ENCODE data around the gene SLC10A3.

The SLC10A3 gene

GRCh38 chrX:154490414-154491083 is at the start of gene SLC10A3:
TSS of gene SLC10A3 (minus strand) at chrX:154490629. CDS start at chrX:154488940, 1,689 bp downstream.
- peak; percentile 94 for DNase-seq

- no peak for DNase-seq
These were observed 48.6 kb upstream of the SLC10A3 start for GRCh38 chrX:154539077-154539476.

GRCh38 chrX:154535892-154536291 is 45.5 kb upstream of the SLC10A3 start:
- DNase-seq, result no peak

- peak; percentile 92 for DNase-seq
These were observed 44.3 kb upstream of the SLC10A3 start for GRCh38 chrX:154534526-154535322.

GRCh38 chrX:154532690-154533089 is 42.3 kb upstream of the SLC10A3 start:
- no peak for DNase-seq

- no peak for DNase-seq
These were observed 41.2 kb upstream of the SLC10A3 start for GRCh38 chrX:154531626-154532025.

- no peak for DNase-seq
These were observed 39.9 kb upstream of the SLC10A3 start for GRCh38 chrX:154530286-154530685.

- no peak for DNase-seq
These were observed 38.8 kb upstream of the SLC10A3 start for GRCh38 chrX:154529206-154529612.

GRCh38 chrX:154526901-154527675 is 36.7 kb upstream of the SLC10A3 start:
- peak; percentile 64 for DNase-seq

- no peak for DNase-seq
These were observed 35.4 kb upstream of the SLC10A3 start for GRCh38 chrX:154525606-154526490.

- DNase-seq, result no peak
These were observed 29.0 kb upstream of the SLC10A3 start for GRCh38 chrX:154519389-154519788.

- DNase-seq, result no peak
These were observed 26.8 kb upstream of the SLC10A3 start for GRCh38 chrX:154517101-154517781.

GRCh38 chrX:154516656-154517100 is 26.2 kb upstream of the SLC10A3 start:
- no peak for DNase-seq

GRCh38 chrX:154515966-154516655 is 25.7 kb upstream of the SLC10A3 start, which contains the start of gene FAM3A:
TSS of gene FAM3A (minus strand) at chrX:154516232. CDS start at chrX:154515772, 460 bp downstream.
- peak; percentile 95 for DNase-seq

- peak; percentile 23 for DNase-seq
These were observed 24.9 kb upstream of the SLC10A3 start for GRCh38 chrX:154515090-154515965.

GRCh38 chrX:154513716-154514115 is 23.3 kb upstream of the SLC10A3 start:
- DNase-seq, result no peak

GRCh38 chrX:154512879-154513553 is 22.6 kb upstream of the SLC10A3 start:
- DNase-seq, result no peak

GRCh38 chrX:154511761-154512160 is 21.3 kb upstream of the SLC10A3 start:
- no peak for DNase-seq

- DNase-seq, result no peak
These were observed 19.0 kb upstream of the SLC10A3 start for GRCh38 chrX:154509455-154509854.
